ENCODE results near the gene DCC. TPM values are rescaled to one million over a fixed set of nuclear protein-coding genes. Genes with fewer than 3 reads are reported as not detected.

The DCC gene
- 7.5 TPM for total RNA-seq (ENCODE audit: insufficient read depth, low replicate concordance)

DNA sequence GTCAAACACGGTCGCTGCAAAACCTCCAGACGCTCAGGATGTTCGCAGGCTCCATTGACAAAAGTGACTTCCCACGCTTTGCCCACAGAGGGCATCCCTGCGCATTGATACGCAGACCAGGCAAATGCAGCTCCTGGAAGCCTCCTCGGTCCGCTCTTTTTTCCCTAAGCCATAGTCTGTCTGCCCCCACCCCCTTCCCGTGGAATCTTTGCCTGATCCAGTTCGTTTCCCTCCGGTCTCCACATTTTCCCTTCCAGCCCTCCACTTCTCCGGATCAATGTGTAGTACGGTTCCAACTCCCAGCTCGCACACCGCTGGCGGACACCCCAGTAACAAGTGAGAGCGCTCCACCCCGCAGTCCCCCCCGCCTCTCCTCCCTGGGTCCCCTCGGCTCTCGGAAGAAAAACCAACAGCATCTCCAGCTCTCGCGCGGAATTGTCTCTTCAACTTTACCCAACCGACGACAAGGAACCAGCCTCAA, at the start of gene DCC:
Gene DCC, plus strand, starts transcription at position 307 of the 481 bp plus-strand sequence. CDS start 591 bp downstream, outside the sequence.
- peak; percentile 34 for DNase-seq (ENCODE audit: low spot score)

GRCh38 chr18:52310651-52311050, 29.3 kb upstream of the DCC start:
- no peak for DNase-seq (ENCODE audit: low spot score)

DNA sequence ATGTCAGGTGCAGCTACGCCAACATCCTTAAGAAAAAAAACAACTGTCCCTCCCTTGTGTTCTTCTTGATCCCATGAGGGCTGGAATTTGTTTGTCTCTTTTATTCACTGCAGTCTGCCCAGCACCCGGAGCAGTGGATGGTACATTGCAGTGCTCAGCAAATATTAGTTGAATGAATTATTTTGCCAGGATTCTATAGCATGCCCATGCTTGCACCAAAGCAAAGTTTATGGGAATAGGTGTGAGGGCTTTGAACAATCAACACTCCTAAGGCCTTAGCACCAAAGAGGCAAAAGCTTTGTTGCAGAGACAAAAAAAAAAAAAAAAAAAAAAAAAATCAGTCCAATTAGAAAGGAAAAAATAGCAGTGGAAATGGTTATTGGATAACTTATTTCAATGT, 28.7 kb upstream of the DCC start:
- no peak for DNase-seq (ENCODE audit: low spot score)

DNA sequence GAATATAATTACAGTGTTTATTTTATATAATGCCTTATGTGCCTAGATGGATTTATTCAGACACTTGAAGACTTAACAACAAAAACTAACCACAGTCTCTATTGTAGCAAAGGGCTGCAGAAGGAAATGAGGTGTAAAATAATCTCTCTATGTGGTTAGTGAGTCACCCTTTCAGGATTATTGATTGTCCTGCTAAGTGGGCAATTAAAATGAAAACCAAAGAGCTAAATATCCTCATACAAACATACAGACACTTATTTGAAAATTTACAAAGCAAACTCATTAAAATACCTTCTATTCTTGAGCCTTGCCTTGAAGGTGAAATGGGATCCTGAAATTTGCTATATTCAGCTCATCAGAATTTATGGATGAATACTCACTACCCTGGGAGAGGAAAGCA, 27.7 kb upstream of the DCC start:
- DNase-seq (ENCODE audit: low spot score) = no peak

DNA sequence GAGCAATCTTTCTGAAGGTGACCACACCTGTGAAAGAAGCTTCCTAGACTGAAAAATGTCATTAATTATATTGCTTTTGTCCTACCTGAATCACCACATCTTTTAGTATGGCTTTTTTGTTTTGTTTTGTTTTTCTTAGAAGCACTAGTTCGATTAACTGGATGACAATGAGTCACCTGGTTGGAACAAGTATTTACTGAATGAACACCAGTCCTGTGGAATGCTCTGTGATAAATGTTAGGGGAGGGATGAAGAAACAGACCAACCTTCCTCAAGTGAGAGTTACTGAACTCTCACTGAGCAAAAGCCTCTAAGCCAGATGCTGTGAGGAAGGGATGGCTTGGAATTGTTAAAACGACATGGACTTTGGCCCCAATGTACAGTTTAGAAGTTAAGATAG, 26.8 kb upstream of the DCC start:
- no peak for DNase-seq (ENCODE audit: low spot score)

- no peak for DNase-seq (ENCODE audit: low spot score)
Observed at GRCh38 chr18:52319424-52319983, 20.5 kb upstream of the DCC start.

GRCh38 chr18:52322307-52322706, 17.7 kb upstream of the DCC start:
- no peak for DNase-seq (ENCODE audit: low spot score)

GRCh38 chr18:52323802-52324201, 16.2 kb upstream of the DCC start:
- no peak for DNase-seq (ENCODE audit: low spot score)

DNA sequence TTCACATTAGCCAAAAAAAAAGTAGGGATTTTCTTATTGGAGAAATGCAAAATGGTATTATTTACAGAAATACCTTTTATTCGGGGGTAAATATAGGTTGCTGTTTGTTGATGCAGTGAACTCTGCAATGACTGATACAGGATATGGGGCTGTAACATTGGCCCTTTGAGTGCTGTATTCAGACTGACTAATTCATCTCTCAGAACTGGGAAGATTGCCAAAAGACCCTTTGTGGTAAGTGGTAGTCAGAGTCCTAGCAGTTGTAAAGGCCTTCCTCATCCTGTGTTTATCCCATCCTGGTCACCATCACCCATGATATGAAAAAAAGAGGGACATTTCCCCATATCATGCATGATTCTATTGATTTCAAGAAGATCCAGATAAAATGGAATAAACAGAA, 14.0 kb upstream of the DCC start:
- DNase-seq (ENCODE audit: low spot score) = no peak

DNA sequence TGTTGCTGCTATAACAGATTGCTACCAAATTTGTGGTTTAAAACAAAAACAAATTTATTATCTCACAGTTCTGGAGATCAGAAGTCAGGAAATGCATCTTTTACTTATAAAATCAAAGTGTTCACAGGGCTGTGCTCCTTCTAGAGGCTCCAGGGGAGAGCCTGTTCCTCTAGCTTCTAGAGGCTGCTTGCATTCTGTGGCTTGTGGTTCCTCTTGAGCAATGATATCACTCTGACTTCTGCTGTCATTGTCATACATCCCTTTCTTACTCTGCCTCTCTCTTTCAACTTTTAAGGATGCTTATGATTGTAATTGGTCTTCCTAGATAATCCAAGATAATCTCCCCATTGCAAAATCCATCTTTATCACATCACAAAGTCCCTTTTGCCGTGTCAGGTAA, 6.1 kb upstream of the DCC start:
- DNase-seq (ENCODE audit: low spot score) = no peak

DNA sequence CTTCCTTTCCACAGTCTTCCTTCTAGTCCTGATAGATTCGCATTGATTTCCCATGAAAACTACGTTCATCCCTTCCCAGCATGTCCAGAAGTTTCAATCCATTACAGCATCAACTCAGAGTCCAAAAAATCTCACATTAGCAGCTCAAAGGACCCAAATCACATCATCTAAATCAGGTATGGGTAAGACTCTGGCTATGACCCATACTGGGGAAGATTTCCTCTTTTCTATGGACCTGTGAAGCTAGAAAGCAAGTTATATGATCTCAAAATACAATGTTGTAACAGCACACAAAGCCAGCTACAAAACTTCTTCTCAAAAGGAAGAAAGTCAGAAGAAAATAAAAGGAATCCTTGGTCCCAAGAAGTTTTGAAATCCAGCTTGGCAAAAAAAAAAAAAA, 5.7 kb upstream of the DCC start:
- DNase-seq (ENCODE audit: low spot score) = no peak

DNA sequence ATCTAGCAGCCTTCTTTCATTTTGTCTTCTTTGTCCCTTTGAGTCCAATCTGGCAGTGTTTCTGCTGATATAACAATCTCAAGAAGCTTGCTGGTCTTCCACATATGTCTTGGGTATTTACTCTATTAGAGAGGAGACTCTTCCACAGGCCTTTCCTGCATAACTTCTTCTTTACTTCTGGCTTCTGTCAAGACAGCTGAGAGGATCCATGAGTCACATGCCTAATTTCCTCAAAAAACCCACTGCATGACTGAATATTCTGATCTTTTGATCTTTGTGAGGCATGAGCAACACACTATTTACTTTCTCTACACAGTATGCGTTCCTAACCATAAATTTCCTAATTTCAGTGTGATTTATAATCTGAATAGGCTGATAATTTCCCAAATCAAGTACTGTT, 5.1 kb upstream of the DCC start:
- DNase-seq (ENCODE audit: low spot score) = no peak

GRCh38 chr18:52337276-52337675, 2.7 kb upstream of the DCC start:
- DNase-seq (ENCODE audit: low spot score) = no peak

- DNase-seq (ENCODE audit: low spot score) = no peak
Observed at GRCh38 chr18:52340406-52341102, 557 bp downstream of the DCC start.

- no peak for DNase-seq (ENCODE audit: low spot score)
Observed at GRCh38 chr18:52341103-52341432, 1.1 kb downstream of the DCC start.

- peak; percentile 2 for DNase-seq (ENCODE audit: low spot score)
Observed at GRCh38 chr18:52341608-52342381, 1.8 kb downstream of the DCC start.

GRCh38 chr18:52342456-52342855, 2.5 kb downstream of the DCC start:
- no peak for DNase-seq (ENCODE audit: low spot score)

DNA sequence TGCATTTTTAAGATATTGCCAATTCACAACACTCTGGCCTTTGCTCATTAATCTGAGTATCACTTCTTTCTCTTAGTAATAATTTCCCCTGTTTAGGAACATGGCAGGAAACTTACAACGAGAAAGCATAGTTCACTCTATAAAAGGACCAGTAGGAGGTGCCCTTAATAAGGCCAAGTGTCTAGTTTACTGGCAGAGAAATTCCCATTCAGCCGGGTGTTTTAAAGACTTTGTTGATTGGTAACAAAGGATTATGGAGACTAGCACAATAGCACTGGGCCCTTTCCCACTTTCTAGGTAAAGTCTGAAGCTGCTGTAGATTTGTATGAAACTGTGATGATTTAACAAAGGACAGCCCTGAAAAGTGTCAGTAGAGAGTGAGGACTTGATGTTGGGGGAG, 3.1 kb downstream of the DCC start:
- DNase-seq (ENCODE audit: low spot score) = no peak

GRCh38 chr18:52343731-52344340, 3.8 kb downstream of the DCC start:
- DNase-seq (ENCODE audit: low spot score) = no peak

- DNase-seq (ENCODE audit: low spot score) = no peak
Observed at GRCh38 chr18:52344881-52345280, 4.9 kb downstream of the DCC start.

DNA sequence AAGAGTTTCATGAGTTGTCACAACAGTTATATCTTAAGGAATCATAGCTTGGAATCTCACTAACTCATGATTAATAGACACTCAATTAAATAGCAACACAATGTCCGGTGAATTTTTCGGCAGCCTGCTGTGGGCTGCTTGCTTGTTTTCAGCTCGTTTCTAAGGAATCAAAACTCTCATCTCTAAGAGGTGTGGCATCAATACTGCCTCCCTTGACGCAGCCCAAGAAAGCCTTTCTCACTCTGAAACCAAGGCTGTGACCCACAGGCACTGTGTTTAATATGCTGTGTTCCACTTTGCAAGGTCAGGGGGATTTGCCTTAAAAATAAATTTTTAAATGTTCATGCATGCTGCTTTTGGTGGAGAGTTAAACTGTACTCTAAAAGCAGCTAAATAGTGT, 5.4 kb downstream of the DCC start:
- no peak for DNase-seq (ENCODE audit: low spot score)

- no peak for DNase-seq (ENCODE audit: low spot score)
Observed at GRCh38 chr18:52348209-52348608, 8.2 kb downstream of the DCC start.
